Nephron (organoid): ENCODE data around the gene EEF1G.
A peak's percentile ranks its signal among the peaks of the same experiment; 100 is the strongest.
"Not testable (repeated sequence)": the region's sequence is repeated elsewhere in the genome, so short reads cannot be mapped to it uniquely, and the experiment has no call there.

Source experiments
- H3K27ac Mint-ChIP-seq, 3 experiments: 2 replicates each; pipeline ENCODE4 v1.8.0; 2020; ENCODE audit warnings: mixed read lengths in 3 of 3, mild to moderate bottlenecking in 2 of 3, moderate library complexity in 1 of 3
- H3K27me3 Mint-ChIP-seq: 2 replicates; pipeline ENCODE4 v1.8.0; 2021; ENCODE audit warnings: low read depth, mild to moderate bottlenecking, moderate library complexity, mixed read lengths
- H3K36me3 Mint-ChIP-seq: 2 replicates; pipeline ENCODE4 v1.8.0; 2020; ENCODE audit warnings: low read depth, mixed read lengths
- H3K4me1 Mint-ChIP-seq: 2 replicates; pipeline ENCODE4 v1.8.0; 2020; ENCODE audit warnings: mixed read lengths
- H3K4me3 Mint-ChIP-seq, 3 experiments: 2 replicates each; pipeline ENCODE4 v1.8.0; 2020; ENCODE audit warnings: mild to moderate bottlenecking in 3 of 3, mixed read lengths in 3 of 3, moderate library complexity in 2 of 3
- H3K9me3 Mint-ChIP-seq: 2 replicates; pipeline ENCODE4 v1.8.0; 2020; ENCODE audit warnings: mixed read lengths
- TF ChIP-seq, protein P1 (sequence below), 3 experiments: fragments of 200-600 bp; sonication (generic); IDR thresholded peaks; one replicate each; pipeline ENCODE4 v1.5.0; 2021; ENCODE audit warnings: antibody characterized with exemption in 3 of 3; ENCODE audit not compliant: unreplicated experiment in 3 of 3

The EEF1G gene

DNA sequence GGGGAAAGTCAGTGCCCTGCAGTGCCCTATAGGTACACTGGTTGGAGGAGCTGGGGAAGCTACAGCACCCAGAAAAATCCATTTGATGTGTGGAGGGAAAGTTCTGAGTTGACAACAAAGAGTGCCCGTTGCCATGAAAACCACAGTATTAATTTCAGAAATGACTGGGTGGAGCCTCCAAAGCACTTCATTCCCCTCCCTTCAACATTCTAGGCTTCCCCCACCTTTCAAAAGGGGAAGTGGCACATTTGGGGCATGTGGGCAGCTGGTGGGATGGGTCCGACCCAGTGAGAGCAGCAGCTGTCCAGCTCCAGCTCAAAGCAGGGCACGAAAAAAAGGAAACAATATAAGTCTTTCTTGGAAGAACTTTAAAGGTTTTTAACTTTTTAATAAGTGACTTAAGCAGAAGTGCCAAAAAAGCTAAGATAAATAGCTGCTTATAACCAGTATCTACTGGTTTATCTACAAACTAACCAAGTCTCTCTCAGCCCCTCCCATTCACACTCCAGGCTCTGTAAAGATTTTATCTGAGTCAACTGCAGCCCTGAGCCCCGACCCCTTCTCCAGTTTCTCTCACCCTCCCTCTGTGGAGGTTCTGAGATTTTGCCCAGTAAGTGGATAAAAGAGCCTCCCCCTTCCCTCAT, 18.1 kb downstream of the EEF1G start:
- peak overlapping the region in 2 of 3 experiments; percentile 58 to 67 for H3K4me3 Mint-ChIP-seq
- peaks cover 80% of the 10 kb centered on the region for H3K4me1 Mint-ChIP-seq
- TF ChIP-seq, protein P1, sequence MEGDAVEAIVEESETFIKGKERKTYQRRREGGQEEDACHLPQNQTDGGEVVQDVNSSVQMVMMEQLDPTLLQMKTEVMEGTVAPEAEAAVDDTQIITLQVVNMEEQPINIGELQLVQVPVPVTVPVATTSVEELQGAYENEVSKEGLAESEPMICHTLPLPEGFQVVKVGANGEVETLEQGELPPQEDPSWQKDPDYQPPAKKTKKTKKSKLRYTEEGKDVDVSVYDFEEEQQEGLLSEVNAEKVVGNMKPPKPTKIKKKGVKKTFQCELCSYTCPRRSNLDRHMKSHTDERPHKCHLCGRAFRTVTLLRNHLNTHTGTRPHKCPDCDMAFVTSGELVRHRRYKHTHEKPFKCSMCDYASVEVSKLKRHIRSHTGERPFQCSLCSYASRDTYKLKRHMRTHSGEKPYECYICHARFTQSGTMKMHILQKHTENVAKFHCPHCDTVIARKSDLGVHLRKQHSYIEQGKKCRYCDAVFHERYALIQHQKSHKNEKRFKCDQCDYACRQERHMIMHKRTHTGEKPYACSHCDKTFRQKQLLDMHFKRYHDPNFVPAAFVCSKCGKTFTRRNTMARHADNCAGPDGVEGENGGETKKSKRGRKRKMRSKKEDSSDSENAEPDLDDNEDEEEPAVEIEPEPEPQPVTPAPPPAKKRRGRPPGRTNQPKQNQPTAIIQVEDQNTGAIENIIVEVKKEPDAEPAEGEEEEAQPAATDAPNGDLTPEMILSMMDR (IDR thresholded peaks at IDR 0.05; ENCODE audit: unreplicated experiment in 3 of 3): no peak
- no peaks in the 10 kb centered on the region for H3K27me3 Mint-ChIP-seq
- H3K9me3 Mint-ChIP-seq: no peaks in the 10 kb centered on the region
- peak overlapping the region; percentile 96 to 98 (median 96) for H3K27ac Mint-ChIP-seq
- H3K36me3 Mint-ChIP-seq: peaks cover 25% of the 10 kb centered on the region

DNA sequence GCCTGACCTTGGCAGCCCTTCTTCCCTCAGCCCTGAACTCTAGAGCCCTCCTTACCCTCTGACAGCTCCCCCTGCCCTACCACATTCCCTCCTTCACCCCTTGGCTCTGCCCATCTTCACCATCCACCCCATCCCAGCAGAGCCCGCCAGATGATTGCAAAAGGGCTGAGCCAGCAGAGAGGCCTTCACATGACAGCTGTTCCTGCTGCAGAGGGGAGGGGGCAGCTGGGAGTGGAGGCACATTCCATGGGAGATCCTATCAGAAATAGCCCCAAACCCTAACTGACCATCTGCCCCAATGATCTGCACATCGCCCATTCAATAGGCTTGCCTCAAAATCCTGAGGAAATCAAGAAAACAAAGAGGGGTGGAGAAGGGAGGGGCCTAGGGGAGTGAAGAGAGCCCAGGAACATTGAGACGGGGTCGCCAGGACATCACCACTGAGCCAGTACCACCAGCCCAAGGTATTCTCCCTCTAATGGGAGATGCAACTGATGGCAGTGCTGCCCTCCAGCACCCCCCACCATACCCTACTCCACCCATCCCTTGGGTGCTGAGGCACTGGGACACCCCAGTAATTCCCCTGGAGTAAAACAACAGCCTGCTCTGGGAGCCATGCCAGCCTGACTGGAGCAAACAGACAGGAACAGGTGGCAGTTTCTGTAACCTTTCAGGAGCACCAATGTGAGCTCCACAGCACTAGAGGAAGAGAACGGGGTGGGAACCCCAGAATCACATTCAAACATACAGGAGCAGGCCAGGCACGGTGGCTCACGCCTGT, 19.1 kb downstream of the EEF1G start:
- Mint-ChIP-seq H3K9me3 (no peaks in the 10 kb centered on the region), H3K27me3 (no peaks in the 10 kb centered on the region), H3K36me3 (peaks cover 17% of the 10 kb centered on the region)

DNA sequence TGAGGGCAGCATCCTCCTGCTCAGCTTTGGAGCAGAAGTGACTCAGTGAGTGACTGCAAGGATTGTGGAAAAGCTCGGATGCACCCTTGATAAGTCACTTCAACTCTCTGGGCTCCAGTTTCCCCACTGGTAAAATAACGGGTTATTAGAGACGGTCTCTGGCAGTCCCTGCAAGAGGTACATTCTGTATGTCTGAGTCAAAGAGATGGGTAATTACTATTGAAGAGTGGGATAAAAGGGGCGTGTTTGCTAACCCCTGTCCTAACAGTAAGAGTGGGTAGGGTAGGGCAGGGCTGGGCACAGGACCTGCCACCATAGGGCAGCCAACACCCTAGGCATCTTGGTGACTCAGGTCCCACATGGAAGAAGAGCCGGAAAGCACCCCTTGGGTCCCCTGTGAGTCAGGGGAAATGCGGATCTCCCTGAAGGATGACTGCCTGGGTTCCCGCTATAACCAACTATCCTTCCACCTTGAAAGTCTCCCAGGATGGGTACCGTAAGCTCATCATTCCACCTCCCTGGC, 19.8 kb downstream of the EEF1G start:
- TF ChIP-seq, protein P1 (IDR thresholded peaks at IDR 0.05; ENCODE audit: unreplicated experiment in 3 of 3): no peak
- Mint-ChIP-seq H3K9me3 (no peaks in the 10 kb centered on the region), H3K27ac (peak overlapping the region; percentile 96 to 98 (median 96)), H3K4me1 (peaks cover 66% of the 10 kb centered on the region), H3K36me3 (peaks cover 10% of the 10 kb centered on the region), H3K4me3 (peak overlapping the region; percentile 5 to 70 (median 65)), H3K27me3 (no peaks in the 10 kb centered on the region)

More for the DNA sequence above, 19.1 kb downstream of the EEF1G start:
- TF ChIP-seq, protein P1 (IDR thresholded peaks at IDR 0.05; ENCODE audit: unreplicated experiment in 3 of 3): no peak
- H3K4me1 Mint-ChIP-seq: peaks cover 71% of the 10 kb centered on the region
- peak overlapping the region; percentile 5 to 70 (median 65) for H3K4me3 Mint-ChIP-seq
- peak overlapping the region; percentile 96 to 98 (median 96) for H3K27ac Mint-ChIP-seq

DNA sequence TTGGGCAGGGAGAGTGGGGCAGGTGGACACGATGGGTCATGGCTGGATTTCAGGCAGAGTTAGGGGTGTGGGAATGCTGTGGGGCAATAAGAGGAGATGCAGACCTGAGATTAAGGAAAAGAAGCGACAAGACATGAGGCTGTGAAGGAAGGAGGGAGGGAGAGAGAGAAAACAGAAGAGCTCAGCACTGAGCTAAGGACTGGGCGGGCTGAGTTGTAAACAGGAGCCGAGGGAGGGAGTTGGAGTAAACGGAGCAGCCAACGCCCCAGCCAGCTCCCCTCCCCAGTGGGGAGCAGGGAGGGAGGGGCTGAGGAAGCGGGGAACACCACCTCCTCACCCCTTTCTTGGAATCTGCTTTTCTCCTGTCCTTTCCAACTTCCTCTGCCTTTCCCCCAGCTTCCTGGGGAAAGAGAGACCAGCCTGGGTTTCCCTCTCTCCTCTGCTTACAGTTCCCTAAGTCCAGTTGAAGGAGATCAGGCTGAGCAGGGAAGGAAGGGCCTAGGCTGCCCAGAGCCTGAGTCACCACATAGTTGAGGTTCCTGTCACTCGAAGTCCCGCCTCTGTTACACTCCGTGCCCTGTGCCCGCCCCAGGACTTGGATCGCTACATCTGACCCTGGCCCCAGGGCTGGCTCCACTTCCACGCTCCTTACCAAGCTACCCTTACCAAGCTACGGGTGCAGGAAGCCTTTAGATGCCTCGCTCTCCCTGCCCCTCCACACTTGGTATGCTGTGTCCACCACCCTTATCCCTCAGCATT, 20.4 kb downstream of the EEF1G start:
- Mint-ChIP-seq H3K36me3 (peaks cover 6% of the 10 kb centered on the region), H3K4me3 (peak overlapping the region; percentile 51 to 54 (median 52)), H3K9me3 (no peaks in the 10 kb centered on the region), H3K4me1 (peaks cover 72% of the 10 kb centered on the region), H3K27me3 (no peaks in the 10 kb centered on the region), H3K27ac (peak overlapping the region; percentile 96 to 98 (median 96))
- TF ChIP-seq, protein P1 (IDR thresholded peaks at IDR 0.05; ENCODE audit: unreplicated experiment in 3 of 3): no peak

DNA sequence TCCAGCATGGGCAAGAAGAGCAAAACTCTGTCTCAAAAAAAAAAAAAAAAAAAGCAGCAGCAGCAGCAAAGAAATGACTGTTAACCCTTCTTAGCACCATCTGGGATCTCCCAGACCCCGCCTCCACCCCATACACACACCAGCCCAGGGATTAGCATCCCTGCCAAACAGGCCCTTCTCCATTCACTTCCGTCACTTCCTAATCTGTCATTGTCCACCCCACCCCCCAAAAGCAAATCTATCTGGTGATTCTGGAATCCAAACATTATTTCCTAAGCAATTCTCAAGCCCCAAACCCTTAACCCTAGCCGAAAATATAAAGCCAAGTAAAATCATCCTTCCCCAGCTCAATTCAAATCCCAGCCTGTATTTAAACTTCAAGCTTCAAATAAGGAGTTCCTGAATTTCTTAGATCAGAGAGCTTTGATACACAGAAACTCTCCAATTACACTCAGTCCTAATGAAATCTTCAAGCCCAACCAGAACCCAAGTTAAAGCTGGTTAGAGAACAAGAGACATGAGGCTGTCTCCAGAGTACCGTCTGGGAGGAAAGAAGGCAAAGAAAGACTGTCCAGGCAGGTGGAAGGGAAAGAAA, 21.1 kb downstream of the EEF1G start:
- Mint-ChIP-seq H3K9me3 (no peaks in the 10 kb centered on the region), H3K4me3 (peak overlapping the region; percentile 51 to 54 (median 52)), H3K27ac (peak overlapping the region; percentile 96 to 98 (median 96)), H3K27me3 (peaks cover 2% of the 10 kb centered on the region), H3K36me3 (peaks cover 6% of the 10 kb centered on the region), H3K4me1 (peaks cover 79% of the 10 kb centered on the region)
- TF ChIP-seq, protein P1 (IDR thresholded peaks at IDR 0.05; ENCODE audit: unreplicated experiment in 3 of 3): no peak

DNA sequence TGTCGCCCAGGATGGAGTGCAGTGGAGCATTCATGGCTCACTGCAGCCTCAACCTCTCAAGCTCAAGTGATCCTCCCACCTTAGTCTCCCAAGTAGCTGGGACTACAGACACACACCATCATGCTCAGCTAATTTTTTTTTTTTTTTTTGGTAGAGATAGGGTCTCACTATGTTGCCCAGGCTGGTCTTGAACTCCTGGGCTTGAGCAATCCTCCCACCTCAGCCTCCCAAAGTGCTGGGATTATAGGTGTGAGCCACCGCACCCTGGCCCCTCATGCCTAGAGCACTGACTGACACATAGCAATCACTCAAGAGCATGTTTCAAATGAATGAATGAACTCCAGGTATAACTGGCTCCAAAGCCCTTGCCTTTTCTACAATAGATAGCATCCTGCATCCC, 23.2 kb downstream of the EEF1G start:
- H3K36me3 Mint-ChIP-seq, H3K9me3 Mint-ChIP-seq, H3K27me3 Mint-ChIP-seq: not testable (repeated sequence)
- Mint-ChIP-seq H3K4me3 (peak overlapping the region in 2 of 3 experiments; percentile 56 to 66), H3K27ac (peak overlapping the region; percentile 57 to 96 (median 69)), H3K4me1 (peaks cover 62% of the 10 kb centered on the region)
